Trophoblast cell (in vitro differentiated cells and primary cell): ENCODE data around the gene FBXL17.

Experiments used
- DNase-seq, 2 donors: peaks; one replicate each; pipeline ENCODE4 v3.0.0-alpha.2; 2016
- H2AFZ ChIP-seq: 2 replicates; pipeline ENCODE4 v1.6.1; 2013; ENCODE audit warnings: low read length, moderate library complexity, mild to moderate bottlenecking; ENCODE audit not compliant: insufficient read depth, poor library complexity
- H2AK5ac ChIP-seq: 2 replicates; pipeline ENCODE4 v1.6.1; 2013; ENCODE audit warnings: mild to moderate bottlenecking, low read length
- H2BK120ac ChIP-seq: 2 replicates; pipeline ENCODE4 v1.6.1; 2013; ENCODE audit warnings: low read length, mild to moderate bottlenecking, moderate library complexity; ENCODE audit not compliant: insufficient read depth, poor library complexity
- H2BK12ac ChIP-seq: 2 replicates; pipeline ENCODE4 v1.6.1; 2013; ENCODE audit warnings: mild to moderate bottlenecking, low read length, moderate library complexity
- H2BK5ac ChIP-seq: 2 replicates; pipeline ENCODE4 v1.6.1; 2013; ENCODE audit warnings: low read length, low read depth, moderate library complexity, mild to moderate bottlenecking; ENCODE audit not compliant: poor library complexity
- H3K14ac ChIP-seq: 2 replicates; pipeline ENCODE4 v1.6.1; 2013; ENCODE audit warnings: mild to moderate bottlenecking, low read length
- H3K18ac ChIP-seq: 2 replicates; pipeline ENCODE4 v1.6.1; 2013; ENCODE audit warnings: mild to moderate bottlenecking, low read length
- H3K23ac ChIP-seq: 2 replicates; pipeline ENCODE4 v1.6.1; 2013; ENCODE audit warnings: low read length
- H3K27ac ChIP-seq: 2 replicates; pipeline ENCODE4 v1.5.1; 2013; ENCODE audit warnings: low read depth, mild to moderate bottlenecking, inconsistent platforms, low read length, moderate library complexity
- H3K27me3 ChIP-seq: 2 replicates; pipeline ENCODE4 v1.6.1; 2013; ENCODE audit warnings: inconsistent platforms, mild to moderate bottlenecking, low read length, moderate library complexity; ENCODE audit not compliant: insufficient read depth
- H3K36me3 ChIP-seq, 2 experiments: 1 replicate in 1 of 2; 2 replicates in 1 of 2; pipeline ENCODE4 v1.6.1; 2013; ENCODE audit warnings: low read length in 2 of 2, mild to moderate bottlenecking in 2 of 2, moderate library complexity in 1 of 2; ENCODE audit not compliant: insufficient read depth in 2 of 2, control insufficient read depth in 1 of 2
- H3K4ac ChIP-seq: 2 replicates; pipeline ENCODE4 v1.6.1; 2013; ENCODE audit warnings: low read depth, mild to moderate bottlenecking, low read length, moderate library complexity
- H3K4me1 ChIP-seq, 2 experiments: 1 replicate in 1 of 2; 2 replicates in 1 of 2; pipeline ENCODE4 v1.6.1; 2013; ENCODE audit warnings: low read length in 2 of 2, mild to moderate bottlenecking in 2 of 2, moderate library complexity in 1 of 2; ENCODE audit not compliant: insufficient read depth in 2 of 2, control insufficient read depth in 1 of 2
- H3K4me2 ChIP-seq: 2 replicates; pipeline ENCODE4 v1.6.1; 2013; ENCODE audit warnings: inconsistent platforms, mild to moderate bottlenecking, low read length, moderate library complexity
- H3K4me3 ChIP-seq: 2 replicates; pipeline ENCODE4 v1.5.1; 2013; ENCODE audit warnings: mild to moderate bottlenecking, low read depth, low read length, inconsistent platforms
- H3K79me1 ChIP-seq: one replicate; pipeline ENCODE4 v1.6.1; 2013; ENCODE audit warnings: low read length
- H3K79me2 ChIP-seq: 2 replicates; pipeline ENCODE4 v1.6.1; 2013; ENCODE audit warnings: low read length, mild to moderate bottlenecking; ENCODE audit not compliant: control insufficient read depth, insufficient read depth, poor library complexity
- H3K9ac ChIP-seq: 2 replicates; pipeline ENCODE4 v1.6.1; 2013; ENCODE audit warnings: mild to moderate bottlenecking, low read length
- H3K9me3 ChIP-seq: 2 replicates; pipeline ENCODE4 v1.6.1; 2013; ENCODE audit warnings: low read depth, mild to moderate bottlenecking, control low read depth, inconsistent platforms, low read length; ENCODE audit not compliant: insufficient read depth
- H4K12ac ChIP-seq: 2 replicates; pipeline ENCODE4 v1.6.1; 2013; ENCODE audit warnings: low read depth, mild to moderate bottlenecking, low read length, moderate library complexity
- H4K8ac ChIP-seq: 2 replicates; pipeline ENCODE4 v1.6.1; 2013; ENCODE audit warnings: low read depth, mild to moderate bottlenecking, low read length, moderate library complexity
- H4K91ac ChIP-seq: one replicate; pipeline ENCODE4 v1.6.1; 2013; ENCODE audit warnings: low read depth, mild to moderate bottlenecking, low read length, moderate library complexity
- WGBS: extraction: QIAGEN DNeasy Blood & Tissue Kit; methylation state at CpG from one replicate; pipeline ENCODE4 v1.1.7; 2013; ENCODE audit warnings: missing lambda C conversion rate; ENCODE audit not compliant: insufficient read length, insufficient coverage; ENCODE audit errors: extremely low coverage; 5-methylcytosine and 5-hydroxymethylcytosine counted together

FBXL17 gene

GRCh38 chr5:107930891-107931290 is 451.0 kb downstream of the FBXL17 start:
- Histone ChIP-seq H2BK5ac (no peak overlapping the region), H3K27me3 (no peaks in the 10 kb centered on the region), H3K79me1 (no peaks in the 10 kb centered on the region), H2BK12ac (no peak overlapping the region), H3K36me3 (no peaks in the 10 kb centered on the region), H3K27ac (no peak overlapping the region), H3K4me3 (no peak overlapping the region), H2AFZ (no peak overlapping the region), H3K4ac (no peak overlapping the region), H3K79me2 (no peaks in the 10 kb centered on the region), H3K9ac (no peak overlapping the region), H3K23ac (no peak overlapping the region), H3K9me3 (no peaks in the 10 kb centered on the region), H4K91ac (no peak overlapping the region), H4K12ac (no peak overlapping the region), H4K8ac (no peak overlapping the region), H3K4me1 (no peaks in the 10 kb centered on the region), H3K14ac (no peak overlapping the region), H3K4me2 (no peak overlapping the region), H2BK120ac (no peak overlapping the region), H2AK5ac (no peak overlapping the region), H3K18ac (no peak overlapping the region)
- DNase-seq, result no peak
- no CpG with 5 or more reads among the region's 1 CpG for WGBS

GRCh38 chr5:107930092-107930491 is 451.8 kb downstream of the FBXL17 start:
- Histone ChIP-seq H2BK120ac (no peak overlapping the region), H4K12ac (no peak overlapping the region), H3K18ac (no peak overlapping the region), H2BK12ac (no peak overlapping the region), H3K4me3 (no peak overlapping the region), H3K9ac (peak overlapping the region; percentile 58), H4K91ac (no peak overlapping the region), H3K79me2 (no peaks in the 10 kb centered on the region), H3K79me1 (no peaks in the 10 kb centered on the region), H3K9me3 (no peaks in the 10 kb centered on the region), H3K23ac (no peak overlapping the region), H2BK5ac (no peak overlapping the region), H3K36me3 (no peaks in the 10 kb centered on the region), H3K4ac (no peak overlapping the region), H4K8ac (no peak overlapping the region), H3K14ac (no peak overlapping the region), H3K27ac (no peak overlapping the region), H2AFZ (no peak overlapping the region), H3K4me2 (no peak overlapping the region), H2AK5ac (no peak overlapping the region), H3K27me3 (no peaks in the 10 kb centered on the region), H3K4me1 (no peaks in the 10 kb centered on the region)
- DNase-seq, result no peak
- WGBS, result no CpG with 5 or more reads among the region's 3 CpGs

GRCh38 chr5:107929080-107929479 is 452.8 kb downstream of the FBXL17 start:
- Histone ChIP-seq H4K91ac (no peak overlapping the region), H3K4ac (no peak overlapping the region), H3K27ac (no peak overlapping the region), H2AK5ac (no peak overlapping the region), H2AFZ (no peak overlapping the region), H3K36me3 (no peaks in the 10 kb centered on the region), H3K79me2 (no peaks in the 10 kb centered on the region), H3K18ac (no peak overlapping the region), H2BK12ac (no peak overlapping the region), H3K14ac (no peak overlapping the region), H3K27me3 (no peaks in the 10 kb centered on the region), H4K8ac (no peak overlapping the region), H3K79me1 (no peaks in the 10 kb centered on the region), H3K4me1 (no peaks in the 10 kb centered on the region), H3K4me3 (no peak overlapping the region), H3K9me3 (no peaks in the 10 kb centered on the region), H2BK120ac (no peak overlapping the region), H3K9ac (no peak overlapping the region), H4K12ac (no peak overlapping the region), H3K23ac (no peak overlapping the region), H2BK5ac (no peak overlapping the region), H3K4me2 (no peak overlapping the region)
- no peak for DNase-seq

- no CpG with 5 or more reads among the region's 1 CpG for WGBS
- no peak overlapping the region for H4K12ac ChIP-seq
- H3K79me2 ChIP-seq, result no peaks in the 10 kb centered on the region
- H4K91ac ChIP-seq, result no peak overlapping the region
- no peak overlapping the region for H3K4me3 ChIP-seq
- no peak overlapping the region for H3K4me2 ChIP-seq
- H4K8ac ChIP-seq, result no peak overlapping the region
- DNase-seq, result no peak
- H3K36me3 ChIP-seq, result no peaks in the 10 kb centered on the region
- H2BK120ac ChIP-seq, result no peak overlapping the region
- H3K23ac ChIP-seq, result no peak overlapping the region
- no peaks in the 10 kb centered on the region for H3K27me3 ChIP-seq
- H2AFZ ChIP-seq, result no peak overlapping the region
- H2BK5ac ChIP-seq, result no peak overlapping the region
- no peak overlapping the region for H3K27ac ChIP-seq
- H3K4ac ChIP-seq, result no peak overlapping the region
- H3K79me1 ChIP-seq, result no peaks in the 10 kb centered on the region
- no peak overlapping the region for H3K9ac ChIP-seq
- no peak overlapping the region for H2BK12ac ChIP-seq
- no peak overlapping the region for H3K18ac ChIP-seq
- H3K14ac ChIP-seq, result no peak overlapping the region
- H3K9me3 ChIP-seq, result no peaks in the 10 kb centered on the region
- no peaks in the 10 kb centered on the region for H3K4me1 ChIP-seq
- no peak overlapping the region for H2AK5ac ChIP-seq
Measured at GRCh38 chr5:107926121-107926520, 455.8 kb downstream of the FBXL17 start.
